IPS-18a (cell line): ENCODE results near the gene FDPS.
"Not testable (repeated sequence)": the region's sequence is repeated elsewhere in the genome, so short reads cannot be mapped to it uniquely, and the experiment has no call there.

Source experiments
- H3K27ac ChIP-seq: one replicate; pipeline ENCODE4 v1.5.1; 2013; ENCODE audit warnings: low read length
- H3K27me3 ChIP-seq: one replicate; pipeline ENCODE4 v1.6.1; 2013; ENCODE audit warnings: mild to moderate bottlenecking, low read length; ENCODE audit not compliant: control insufficient read depth, insufficient read depth
- H3K36me3 ChIP-seq: one replicate; pipeline ENCODE4 v1.6.1; 2013; ENCODE audit warnings: low read depth, low read length; ENCODE audit not compliant: control insufficient read depth
- H3K4me1 ChIP-seq: one replicate; pipeline ENCODE4 v1.6.1; 2013; ENCODE audit warnings: low read depth, low read length; ENCODE audit not compliant: control insufficient read depth
- H3K4me3 ChIP-seq: one replicate; pipeline ENCODE4 v1.5.1; 2013; ENCODE audit warnings: low read length
- H3K9ac ChIP-seq: one replicate; pipeline ENCODE4 v1.6.1; 2013; ENCODE audit warnings: mild to moderate bottlenecking, low read length, moderate library complexity
- H3K9me3 ChIP-seq: one replicate; pipeline ENCODE4 v1.6.1; 2013; ENCODE audit warnings: low read depth, low read length; ENCODE audit not compliant: control insufficient read depth

Gene FDPS

GRCh38 chr1:155321639-155322503 is 13.2 kb downstream of the FDPS start:
- Histone ChIP-seq H3K36me3 (peaks cover 24% of the 10 kb centered on the region), H3K9me3 (no peaks in the 10 kb centered on the region), H3K9ac (no peak overlapping the region), H3K4me3 (peak overlapping the region; percentile 97), H3K27ac (no peak overlapping the region), H3K4me1 (peaks cover 21% of the 10 kb centered on the region), H3K27me3 (peaks cover 16% of the 10 kb centered on the region)

GRCh38 chr1:155322571-155322952 is 13.9 kb downstream of the FDPS start:
- H3K36me3 ChIP-seq, result peaks cover 18% of the 10 kb centered on the region
- H3K4me1 ChIP-seq, result peaks cover 21% of the 10 kb centered on the region
- H3K9ac ChIP-seq, result no peak overlapping the region
- no peaks in the 10 kb centered on the region for H3K9me3 ChIP-seq
- peaks cover 16% of the 10 kb centered on the region for H3K27me3 ChIP-seq
- no peak overlapping the region for H3K27ac ChIP-seq
- H3K4me3 ChIP-seq, result peak overlapping the region; percentile 97

- H3K27ac ChIP-seq, result no peak overlapping the region
- H3K36me3 ChIP-seq, result peaks cover 13% of the 10 kb centered on the region
- no peaks in the 10 kb centered on the region for H3K9me3 ChIP-seq
- peak overlapping the region; percentile 97 for H3K4me3 ChIP-seq
- peaks cover 16% of the 10 kb centered on the region for H3K27me3 ChIP-seq
- no peak overlapping the region for H3K9ac ChIP-seq
- peaks cover 21% of the 10 kb centered on the region for H3K4me1 ChIP-seq
Measured at GRCh38 chr1:155322953-155323728, 14.5 kb downstream of the FDPS start.

GRCh38 chr1:155323729-155324036 is 15.0 kb downstream of the FDPS start:
- Histone ChIP-seq H3K4me1 (peaks cover 21% of the 10 kb centered on the region), H3K27ac (no peak overlapping the region), H3K36me3 (peaks cover 8% of the 10 kb centered on the region), H3K9ac (peak overlapping the region; percentile 69), H3K9me3 (no peaks in the 10 kb centered on the region), H3K4me3 (peak overlapping the region; percentile 97), H3K27me3 (peaks cover 16% of the 10 kb centered on the region)

- no peak overlapping the region for H3K27ac ChIP-seq
- peaks cover 21% of the 10 kb centered on the region for H3K4me1 ChIP-seq
Measured at GRCh38 chr1:155324037-155324716, 15.5 kb downstream of the FDPS start.

GRCh38 chr1:155324717-155325602 is 16.3 kb downstream of the FDPS start:
- Histone ChIP-seq H3K4me1 (peaks cover 21% of the 10 kb centered on the region), H3K9me3 (no peaks in the 10 kb centered on the region), H3K9ac (peak overlapping the region; percentile 70), H3K27ac (no peak overlapping the region), H3K4me3 (peak overlapping the region; percentile 97), H3K36me3 (peaks cover 3% of the 10 kb centered on the region), H3K27me3 (peaks cover 16% of the 10 kb centered on the region)

More at GRCh38 chr1:155324037-155324716, 15.5 kb downstream of the FDPS start:
- peaks cover 3% of the 10 kb centered on the region for H3K36me3 ChIP-seq
- H3K9ac ChIP-seq, result peak overlapping the region; percentile 70
- H3K27me3 ChIP-seq, result peaks cover 16% of the 10 kb centered on the region
- H3K4me3 ChIP-seq, result peak overlapping the region; percentile 97
- no peaks in the 10 kb centered on the region for H3K9me3 ChIP-seq

- Histone ChIP-seq H3K4me3 (peak overlapping the region; percentile 97), H3K9me3 (no peaks in the 10 kb centered on the region), H3K4me1 (peaks cover 21% of the 10 kb centered on the region), H3K9ac (peak overlapping the region; percentile 70), H3K27ac (no peak overlapping the region), H3K27me3 (peaks cover 16% of the 10 kb centered on the region), H3K36me3 (peaks cover 8% of the 10 kb centered on the region)
Measured at GRCh38 chr1:155325603-155325893, 16.9 kb downstream of the FDPS start.

GRCh38 chr1:155326020-155326526 is 17.4 kb downstream of the FDPS start:
- H3K4me3 ChIP-seq, result no peak overlapping the region
- H3K9ac ChIP-seq, result no peak overlapping the region
- peaks cover 15% of the 10 kb centered on the region for H3K27me3 ChIP-seq
- no peaks in the 10 kb centered on the region for H3K9me3 ChIP-seq
- peaks cover 13% of the 10 kb centered on the region for H3K36me3 ChIP-seq
- peaks cover 20% of the 10 kb centered on the region for H3K4me1 ChIP-seq
- H3K27ac ChIP-seq, result no peak overlapping the region

- peaks cover 13% of the 10 kb centered on the region for H3K36me3 ChIP-seq
- H3K9me3 ChIP-seq, result no peaks in the 10 kb centered on the region
- H3K9ac ChIP-seq, result no peak overlapping the region
- H3K4me1 ChIP-seq, result peaks cover 14% of the 10 kb centered on the region
- no peak overlapping the region for H3K27ac ChIP-seq
- H3K4me3 ChIP-seq, result no peak overlapping the region
- H3K27me3 ChIP-seq, result peaks cover 10% of the 10 kb centered on the region
Measured at GRCh38 chr1:155326631-155327037, 18.0 kb downstream of the FDPS start.

- Histone ChIP-seq H3K36me3 (peaks cover 13% of the 10 kb centered on the region), H3K9me3 (no peaks in the 10 kb centered on the region), H3K9ac (no peak overlapping the region), H3K27ac (no peak overlapping the region), H3K4me1 (peaks cover 4% of the 10 kb centered on the region), H3K4me3 (no peak overlapping the region), H3K27me3 (no peaks in the 10 kb centered on the region)
Measured at GRCh38 chr1:155327981-155328380, 19.3 kb downstream of the FDPS start.

GRCh38 chr1:155328856-155329255 is 20.2 kb downstream of the FDPS start:
- not testable (repeated sequence) for H3K4me1 ChIP-seq, H3K4me3 ChIP-seq, H3K27ac ChIP-seq, H3K9ac ChIP-seq, H3K27me3 ChIP-seq, H3K9me3 ChIP-seq
- peaks cover 13% of the 10 kb centered on the region for H3K36me3 ChIP-seq
